Fibroblast of skin of left quadriceps (primary cell): ENCODE data around the gene ALOX15.
"Not testable (repeated sequence)": the region's sequence is repeated elsewhere in the genome, so short reads cannot be mapped to it uniquely, and the experiment has no call there.

Source experiments
- DNase-seq, 2 experiments: peaks; one replicate each; pipeline ENCODE4 v3.0.0-alpha.2; 2013; ENCODE audit warnings: low read depth in 2 of 2

Gene ALOX15

DNA sequence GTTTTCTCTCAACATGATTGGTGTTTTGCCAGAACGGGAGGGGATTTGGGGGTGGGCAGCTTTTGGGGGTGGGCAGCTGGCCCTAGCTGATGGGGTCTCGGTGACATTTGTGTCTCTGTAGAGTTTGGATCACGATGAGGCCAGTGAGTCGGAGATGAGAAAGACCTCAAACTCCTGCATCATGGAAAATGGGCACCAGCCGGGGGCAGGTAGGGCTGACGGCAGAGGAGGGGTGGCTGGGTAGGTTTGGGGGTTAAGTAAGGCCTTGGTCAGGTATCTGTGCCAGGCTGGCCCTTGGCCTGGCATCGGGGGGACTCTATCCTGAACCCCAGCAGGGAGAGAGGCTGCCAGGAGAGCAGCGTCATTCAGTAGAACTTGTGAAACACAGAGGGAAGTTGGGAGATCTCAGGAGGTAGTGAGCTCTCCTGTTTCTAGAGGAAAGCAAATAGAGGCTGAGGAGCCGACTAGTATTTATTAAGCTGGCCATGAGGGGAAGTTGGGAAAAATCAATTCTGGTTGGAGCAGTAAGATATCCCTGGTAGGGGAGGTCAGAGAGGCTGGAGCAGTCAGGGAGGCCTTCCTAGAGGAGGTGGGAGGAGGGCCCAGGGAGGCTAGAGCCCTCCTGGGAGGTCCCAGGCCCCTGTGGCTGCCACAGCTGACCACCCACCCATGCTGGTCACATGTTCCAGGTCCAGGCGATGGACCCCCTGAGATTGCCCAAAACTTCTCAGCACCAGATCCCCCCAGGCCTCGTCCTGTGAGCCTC is 49.1 kb downstream of the ALOX15 start:
- no peak for DNase-seq

DNA sequence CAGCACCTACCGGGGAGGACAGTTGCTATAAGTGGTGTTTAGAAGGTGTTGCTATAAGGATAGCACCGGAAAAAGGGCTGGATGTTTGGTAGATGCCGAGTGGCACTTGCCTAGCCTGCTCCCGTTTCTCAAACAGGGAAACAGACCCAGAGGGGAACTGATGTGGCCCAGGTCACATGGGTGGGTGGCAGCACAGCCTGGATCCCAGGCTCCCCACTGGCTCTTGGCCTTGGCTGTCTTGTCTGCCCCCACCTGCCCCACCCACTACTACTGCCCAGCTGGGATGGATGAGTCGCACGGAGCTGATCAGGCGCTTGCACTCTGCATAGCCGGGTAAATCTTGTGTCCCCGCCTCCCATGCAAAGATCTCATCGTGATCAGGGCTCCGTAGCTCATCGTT is 49.9 kb downstream of the ALOX15 start:
- no peak for DNase-seq

DNA sequence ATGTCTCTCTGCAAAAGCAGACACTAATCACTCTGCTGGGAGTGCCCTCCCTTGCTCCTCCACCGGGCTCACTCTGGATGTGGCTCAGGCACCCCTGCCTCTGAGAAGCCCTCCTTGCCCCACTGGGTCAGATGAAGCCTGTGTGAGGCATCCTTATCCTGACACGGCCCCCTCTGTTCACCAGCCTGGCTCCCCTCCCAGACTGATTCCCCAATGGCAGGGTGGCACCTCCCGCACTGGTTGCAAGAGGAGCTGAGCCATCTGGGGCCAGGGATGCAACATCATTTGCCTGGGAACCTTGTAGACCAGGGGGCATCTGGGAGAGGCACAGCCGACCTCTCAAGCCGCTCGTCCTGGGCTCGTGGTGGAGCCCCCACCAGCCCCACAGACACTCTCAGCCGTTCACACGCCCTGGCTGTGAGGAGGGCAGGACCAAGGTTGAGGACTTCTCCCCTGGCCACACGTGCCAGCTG is 50.5 kb downstream of the ALOX15 start:
- DNase-seq, result no peak

DNA sequence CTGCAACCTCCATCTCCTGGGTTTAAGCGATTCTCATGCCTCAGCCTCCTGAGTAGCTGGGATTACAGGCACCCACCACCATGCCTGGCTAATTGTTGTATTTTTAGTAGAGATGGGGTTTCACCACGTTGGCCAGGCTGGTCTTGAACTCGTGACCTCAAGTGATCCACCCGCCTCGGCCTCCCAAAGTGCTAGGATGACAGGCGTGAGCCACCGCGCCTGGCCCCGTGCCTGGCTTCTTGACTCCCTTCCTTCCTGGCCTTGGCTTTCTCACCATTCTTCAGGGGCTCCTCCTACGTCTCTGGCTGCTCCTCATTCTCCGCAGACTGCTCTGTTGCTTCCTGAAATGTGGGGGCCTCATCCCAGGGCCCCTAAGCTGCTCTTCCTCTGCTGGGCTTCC is 51.4 kb downstream of the ALOX15 start:
- DNase-seq, result not testable (repeated sequence)

DNA sequence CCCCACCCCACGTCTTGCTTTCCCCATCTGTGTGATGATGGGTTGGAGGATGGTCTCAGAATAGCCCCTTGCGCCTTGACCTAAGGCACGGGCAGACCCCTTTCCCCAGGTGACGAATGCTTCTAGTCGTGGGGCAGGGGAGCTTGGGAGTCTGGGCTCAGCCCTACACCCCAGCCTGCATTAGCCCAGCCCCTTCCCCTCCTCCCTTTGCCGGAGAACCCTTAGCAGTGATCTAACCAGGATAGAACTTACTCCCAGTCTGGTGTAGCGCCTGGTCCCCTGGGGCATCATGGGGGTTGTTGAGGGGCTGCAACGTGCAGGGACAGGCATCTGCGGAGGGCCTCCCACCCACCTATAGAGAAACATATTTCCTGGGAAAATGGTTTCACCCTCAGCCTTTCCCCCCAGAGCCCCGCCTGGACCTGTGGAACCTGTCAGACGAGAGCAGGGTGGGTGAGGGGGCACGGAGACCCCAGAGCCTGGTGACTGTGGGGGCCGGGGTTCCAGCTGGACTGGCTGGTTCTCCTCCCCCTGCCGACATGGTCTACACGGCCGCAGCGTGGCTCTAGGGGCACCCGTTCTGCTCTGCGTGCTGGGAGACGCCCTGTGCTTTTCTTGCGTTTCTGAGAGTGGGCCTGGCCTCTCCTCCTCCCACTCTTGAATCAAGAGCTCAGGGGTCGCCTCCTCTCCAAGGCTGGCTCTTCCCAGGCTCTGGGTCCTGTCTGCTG is 52.4 kb downstream of the ALOX15 start:
- no peak for DNase-seq

DNA sequence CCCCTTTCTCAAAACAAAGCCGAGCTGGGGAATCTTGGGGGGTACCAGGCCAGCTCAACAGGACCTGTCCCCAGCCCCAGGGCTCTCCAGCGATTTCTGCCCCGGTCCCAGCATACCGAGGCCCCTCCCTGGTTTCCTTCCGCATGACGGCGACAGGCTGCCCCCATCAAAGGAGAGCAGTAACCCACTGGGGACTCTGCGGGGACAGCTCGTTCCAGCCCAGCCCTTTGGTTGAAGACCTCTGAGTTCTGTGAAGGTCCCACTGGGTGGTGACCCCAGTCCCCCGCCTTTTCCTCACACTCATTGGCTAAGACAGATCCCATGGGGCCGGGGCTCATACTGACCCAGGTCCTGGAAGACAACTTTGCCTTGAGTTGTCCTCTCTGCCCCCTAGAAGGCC is 53.1 kb downstream of the ALOX15 start:
- DNase-seq, result no peak

DNA sequence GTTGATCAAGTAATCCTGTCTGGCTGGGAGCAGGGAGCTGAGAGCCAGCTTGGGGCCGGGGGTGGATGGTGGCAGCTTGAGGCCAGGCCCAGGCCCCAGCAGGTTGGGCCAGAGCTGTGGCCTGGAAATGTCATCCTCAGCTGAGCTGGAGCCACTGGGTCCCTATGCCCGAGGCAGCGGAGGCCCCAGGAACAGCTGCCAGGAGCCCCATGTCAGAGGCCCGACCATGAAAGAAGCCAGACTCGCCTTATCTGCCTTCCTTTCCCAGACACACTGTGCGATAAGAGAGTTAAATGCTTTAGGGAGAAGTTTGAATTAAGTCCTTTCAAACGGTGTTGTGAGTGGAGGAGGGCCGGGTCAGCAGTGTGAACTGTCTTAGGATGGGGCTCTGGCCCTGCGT is 53.7 kb downstream of the ALOX15 start:
- DNase-seq, result no peak

DNA sequence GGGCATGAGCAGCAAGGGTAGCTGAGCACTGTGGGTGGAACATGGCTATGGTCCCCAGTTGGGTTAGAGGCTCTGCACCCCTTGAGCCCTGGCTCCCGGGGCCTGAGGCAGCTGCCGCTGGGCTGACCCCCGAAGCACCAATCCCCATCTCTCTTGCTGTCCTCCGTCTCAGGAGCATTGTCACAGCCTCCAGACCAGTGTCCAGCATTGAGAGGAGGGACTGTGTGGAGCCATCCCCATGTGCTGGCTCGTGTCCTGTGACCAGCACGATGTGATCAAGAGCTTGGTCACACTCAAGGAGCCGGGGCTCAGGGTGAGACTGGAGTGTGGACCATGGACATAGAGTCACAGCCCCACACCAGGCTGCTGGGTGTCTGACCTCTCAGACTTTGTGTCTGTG is 54.3 kb downstream of the ALOX15 start:
- no peak for DNase-seq

DNA sequence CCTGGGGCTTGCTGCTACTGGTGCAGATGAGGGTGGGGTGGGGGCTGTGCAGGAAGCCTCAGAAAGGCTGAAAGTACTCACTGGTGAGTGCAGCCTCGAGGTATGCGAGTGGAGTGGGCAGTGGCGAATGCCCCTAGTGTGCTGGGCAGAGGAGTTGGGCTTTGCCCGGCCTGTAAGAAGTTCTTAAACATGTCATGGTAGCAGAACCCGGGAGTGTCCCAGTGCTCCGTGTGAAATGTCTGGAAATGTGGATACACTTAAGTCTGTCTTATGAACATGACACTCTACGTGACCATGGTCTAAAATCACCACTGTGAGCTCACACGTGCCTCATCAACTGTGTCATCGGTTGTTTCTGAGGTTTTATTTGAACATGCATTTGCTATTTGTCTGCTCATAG is 55.4 kb downstream of the ALOX15 start:
- no peak for DNase-seq

DNA sequence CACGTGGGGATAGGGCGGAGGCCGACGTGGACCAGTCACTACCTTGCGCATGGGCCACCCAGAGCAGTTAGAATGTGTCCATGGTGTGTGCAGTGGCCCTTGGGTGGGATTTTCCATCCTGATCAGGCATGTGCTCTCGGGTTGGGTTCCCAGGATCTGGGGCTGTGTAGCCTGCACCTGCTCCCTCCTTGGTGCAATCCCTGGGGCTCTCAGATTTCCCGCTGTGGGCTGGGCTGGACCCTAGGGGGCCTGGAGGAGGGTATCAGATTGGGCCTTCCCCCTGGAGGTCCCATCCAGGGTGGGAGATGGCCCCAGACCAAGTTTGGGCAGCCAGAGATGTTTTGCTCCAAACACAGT is 55.9 kb downstream of the ALOX15 start:
- no peak for DNase-seq

DNA sequence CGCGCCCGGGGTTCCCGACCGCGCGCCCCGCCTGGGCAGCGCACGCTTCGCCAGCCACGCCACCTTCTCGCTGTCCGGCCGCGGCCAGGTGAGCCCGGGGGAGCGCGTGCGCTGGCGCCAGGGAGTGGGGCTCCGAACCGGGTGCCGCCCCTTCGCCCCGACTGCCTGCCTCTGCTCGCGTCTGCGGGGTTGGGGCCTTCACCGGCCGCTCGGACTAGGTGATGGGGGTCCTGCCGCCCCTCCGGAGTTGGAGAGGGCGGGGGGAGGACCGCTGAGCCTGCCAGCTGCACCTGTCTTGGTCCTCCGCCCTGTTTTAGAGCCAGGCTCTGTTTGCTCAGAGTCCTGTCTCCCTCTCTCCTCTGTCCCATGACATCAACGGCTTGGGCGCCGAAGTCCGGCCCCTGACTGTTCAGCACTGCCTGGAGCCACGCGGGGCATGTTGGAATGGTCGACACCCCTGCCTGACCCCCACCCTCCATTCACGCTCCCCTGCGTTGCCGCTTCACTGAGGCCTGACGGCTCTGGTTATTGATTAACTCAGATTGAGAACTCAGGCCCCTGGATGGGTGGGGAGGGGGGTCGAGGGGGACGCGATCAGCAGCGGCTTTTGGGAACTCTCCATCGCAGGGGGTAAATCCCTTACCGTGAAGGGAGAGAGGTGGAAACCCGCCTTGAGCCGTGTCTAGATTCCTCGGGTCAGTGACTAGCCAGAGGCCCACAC is 56.4 kb downstream of the ALOX15 start:
- no peak for DNase-seq

DNA sequence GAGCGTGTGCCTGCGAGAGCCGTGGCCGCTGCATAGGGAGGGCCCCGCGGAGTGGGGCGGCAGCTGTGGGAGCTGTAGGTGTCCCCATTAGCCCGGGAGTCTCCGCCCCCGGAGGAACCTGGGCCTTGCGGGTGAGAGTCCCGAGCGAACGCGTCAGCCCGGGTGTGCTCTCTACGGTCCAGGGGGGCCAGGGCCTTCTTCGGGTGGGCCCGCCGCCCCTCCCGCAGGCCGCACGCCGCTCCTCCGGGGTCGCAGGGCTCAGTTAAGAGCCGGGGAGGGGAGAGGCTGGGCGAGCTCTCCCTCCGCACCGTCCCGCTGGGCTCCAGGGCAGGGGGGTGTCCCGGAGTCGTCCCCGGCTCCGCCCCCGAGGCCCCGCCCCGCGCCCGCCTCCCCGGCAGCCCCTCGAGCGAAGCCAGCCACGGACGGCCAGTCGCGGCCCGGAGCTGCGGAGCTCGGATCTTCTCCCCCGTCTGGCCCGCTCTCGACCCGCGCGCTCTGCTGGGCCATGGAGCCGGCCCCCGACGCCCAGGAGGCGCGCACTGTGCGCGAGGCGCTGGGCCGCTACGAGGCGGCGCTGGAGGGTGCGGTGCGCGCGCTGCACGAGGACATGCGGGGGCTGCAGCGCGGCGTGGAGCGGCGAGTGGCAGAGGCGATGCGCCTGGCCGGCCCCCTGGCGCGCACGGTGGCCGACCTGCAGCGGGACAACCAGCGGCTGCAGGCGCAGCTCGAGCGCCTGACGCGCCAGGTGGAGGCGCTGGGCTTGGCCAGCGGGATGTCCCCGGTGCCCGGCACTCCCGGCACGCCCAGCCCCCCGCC is 57.2 kb downstream of the ALOX15 start, which contains the start of gene SMTNL2:
Gene SMTNL2, plus strand, starts transcription at position 429 of the 816 bp plus-strand sequence. Its CDS starts 77 bp downstream, at position 506.
- no peak for DNase-seq

DNA sequence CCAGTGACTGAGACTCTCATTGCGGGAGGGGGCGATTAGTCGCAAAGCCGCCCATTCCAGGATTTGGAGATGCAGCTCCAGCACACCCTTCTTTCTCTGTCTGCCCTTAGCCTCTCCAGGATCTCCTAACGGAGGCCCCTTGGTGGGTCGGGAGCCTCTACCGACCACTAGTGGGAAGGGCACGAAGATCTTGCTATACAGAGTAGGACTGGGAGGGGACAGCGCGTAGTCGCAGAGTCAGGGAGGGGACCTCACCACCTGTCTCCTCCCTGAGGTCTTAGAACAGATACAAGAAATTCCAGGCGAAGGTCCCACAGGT is 57.7 kb downstream of the ALOX15 start:
- no peak for DNase-seq

DNA sequence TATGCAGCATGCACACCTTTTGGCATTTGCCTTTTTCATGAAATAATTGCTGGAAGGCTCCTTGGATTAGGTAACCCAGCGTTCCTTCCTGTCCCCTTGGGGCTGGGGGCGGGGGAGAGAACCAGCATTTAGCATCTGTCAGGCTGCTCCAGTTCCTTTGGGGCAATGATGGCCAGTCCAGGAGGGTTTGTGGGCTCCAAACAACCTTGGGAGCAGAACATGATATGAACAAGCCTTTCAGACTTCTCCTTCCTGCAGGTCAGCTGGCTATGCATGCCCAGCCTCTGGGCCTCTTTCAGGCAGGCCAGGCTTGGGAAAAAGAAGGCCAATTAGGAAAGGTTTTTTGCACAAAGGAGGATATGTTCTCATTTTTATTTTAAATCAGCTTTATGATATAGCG is 58.3 kb downstream of the ALOX15 start:
- no peak for DNase-seq

DNA sequence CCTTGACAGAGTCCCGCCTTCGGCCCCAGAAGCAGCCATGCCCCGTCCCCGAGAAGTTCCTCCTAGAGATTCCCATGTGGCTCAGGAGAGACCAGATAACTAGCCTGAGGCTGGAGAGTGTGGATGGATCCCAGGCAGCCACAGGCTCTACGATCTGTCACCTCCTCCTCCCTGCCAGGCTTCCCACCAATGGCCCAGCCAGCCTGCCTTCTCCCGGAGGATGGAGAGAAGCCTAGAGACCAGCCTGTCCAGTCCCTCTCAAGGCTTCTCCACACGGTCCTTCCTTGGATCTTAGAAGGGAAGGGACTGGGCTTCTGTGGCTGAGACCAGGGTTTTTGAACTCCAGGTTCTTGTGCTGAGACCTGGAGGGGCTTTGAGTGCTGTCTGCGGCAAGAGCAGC is 58.8 kb downstream of the ALOX15 start:
- no peak for DNase-seq

DNA sequence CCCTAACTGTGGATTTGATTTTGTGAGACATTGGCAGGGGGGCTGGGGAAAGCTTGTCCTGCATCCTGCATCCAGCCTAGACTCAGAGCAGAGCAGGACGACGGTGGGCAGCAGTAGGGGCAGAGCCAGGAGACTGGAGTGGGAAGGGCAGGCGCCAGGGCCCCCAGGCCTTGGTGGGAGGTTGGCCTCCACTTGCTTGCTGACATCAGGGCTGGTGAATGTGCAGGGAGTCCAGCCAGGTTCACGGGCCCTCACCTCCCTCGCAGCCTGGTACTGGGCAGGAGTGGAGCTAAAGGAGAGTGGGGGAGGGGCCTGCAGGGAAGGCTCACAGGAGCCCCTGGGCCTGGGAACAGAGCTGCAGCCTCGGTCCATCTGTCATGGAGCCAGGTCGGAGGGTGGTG is 59.4 kb downstream of the ALOX15 start:
- DNase-seq, result no peak
